Esophagus muscularis mucosa (tissue), 4 donors: ENCODE measurements around the gene ZNF414.

ENCODE experiments used
- EP300 ChIP-seq: sonication (generic); formaldehyde crosslinking; IDR thresholded peaks from one replicate; pipeline ENCODE4 v1.6.1; 2017; ENCODE audit warnings: antibody characterized with exemption
- POLR2A ChIP-seq: fragments of 450-650 bp; IDR thresholded peaks from one replicate; pipeline ENCODE4 v1.6.1; 2017; ENCODE audit warnings: antibody characterized with exemption, moderate library complexity, mild to moderate bottlenecking, low read depth
- POLR2AphosphoS5 ChIP-seq, 2 donors: sonication (generic); formaldehyde crosslinking; IDR thresholded peaks; one replicate each; pipeline ENCODE4 v1.6.1; 2017; ENCODE audit warnings: antibody characterized with exemption in 2 of 2
- TF ChIP-seq, protein P1 (sequence below), 3 experiments: fragments of 200-600 bp in 2 of 3; fragments of 450-650 bp in 1 of 3; sonication (generic) in 2 of 3; IDR thresholded peaks; one replicate each; pipeline ENCODE4 v1.5.1; 2017 to 2019; ENCODE audit warnings: antibody characterized with exemption in 3 of 3, mild to moderate bottlenecking in 2 of 3, moderate library complexity in 1 of 3

DNA sequence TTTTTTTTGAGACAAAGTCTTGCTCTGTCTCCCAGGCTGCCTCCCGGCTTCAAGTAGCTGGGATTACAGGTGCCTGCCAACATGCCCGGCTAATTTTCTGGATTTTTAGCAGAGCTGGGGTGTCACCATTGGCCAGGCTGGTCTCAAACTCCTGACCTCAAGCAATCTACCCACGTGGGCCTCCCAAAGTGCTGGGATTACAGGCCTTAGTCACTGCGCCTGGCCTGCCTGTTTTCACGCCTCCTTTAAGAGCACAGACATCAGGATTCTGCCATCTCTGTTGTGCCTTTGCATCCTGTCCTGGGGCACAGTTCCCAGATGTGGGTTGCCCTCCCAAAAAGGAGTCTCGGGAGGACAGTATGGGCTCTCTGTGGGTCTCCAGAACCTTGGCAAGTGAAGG, 9.0 kb downstream of the ZNF414 start:
- TF ChIP-seq, protein P1, sequence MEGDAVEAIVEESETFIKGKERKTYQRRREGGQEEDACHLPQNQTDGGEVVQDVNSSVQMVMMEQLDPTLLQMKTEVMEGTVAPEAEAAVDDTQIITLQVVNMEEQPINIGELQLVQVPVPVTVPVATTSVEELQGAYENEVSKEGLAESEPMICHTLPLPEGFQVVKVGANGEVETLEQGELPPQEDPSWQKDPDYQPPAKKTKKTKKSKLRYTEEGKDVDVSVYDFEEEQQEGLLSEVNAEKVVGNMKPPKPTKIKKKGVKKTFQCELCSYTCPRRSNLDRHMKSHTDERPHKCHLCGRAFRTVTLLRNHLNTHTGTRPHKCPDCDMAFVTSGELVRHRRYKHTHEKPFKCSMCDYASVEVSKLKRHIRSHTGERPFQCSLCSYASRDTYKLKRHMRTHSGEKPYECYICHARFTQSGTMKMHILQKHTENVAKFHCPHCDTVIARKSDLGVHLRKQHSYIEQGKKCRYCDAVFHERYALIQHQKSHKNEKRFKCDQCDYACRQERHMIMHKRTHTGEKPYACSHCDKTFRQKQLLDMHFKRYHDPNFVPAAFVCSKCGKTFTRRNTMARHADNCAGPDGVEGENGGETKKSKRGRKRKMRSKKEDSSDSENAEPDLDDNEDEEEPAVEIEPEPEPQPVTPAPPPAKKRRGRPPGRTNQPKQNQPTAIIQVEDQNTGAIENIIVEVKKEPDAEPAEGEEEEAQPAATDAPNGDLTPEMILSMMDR (IDR thresholded peaks at IDR 0.05), result no peak
- no peak for TF ChIP-seq POLR2A
- no peak for TF ChIP-seq POLR2AphosphoS5 (IDR thresholded peaks at IDR 0.05)
- no peak for TF ChIP-seq EP300
